PC-9 (cell line): ENCODE measurements around the gene FGD5. TPM values are rescaled to one million over a fixed set of nuclear protein-coding genes. Genes with fewer than 3 reads are reported as not detected.

ENCODE experiments used
- BruUV-seq: library from RNA; stranded (reverse); fragments of 400-500 nt; replicated peaks from 2 replicates; lab custom pipeline; 2021; lab: Mats Ljungman, UMichigan
- CTCF ChIA-PET: fragments of 300-600 bp; sonication (Branson Sonifier 250); formaldehyde crosslinking; loops from one replicate; lab custom pipeline; 2022; ENCODE audit warnings: antibody characterized with exemption; lab: Charles Lee
- POLR2A ChIA-PET: fragments of 300-600 bp; sonication (Branson Sonifier 250); formaldehyde crosslinking; loops from one replicate; lab custom pipeline; 2022; ENCODE audit warnings: antibody characterized with exemption; ENCODE audit not compliant: unreplicated experiment; lab: Charles Lee
- DNase-seq, 2 experiments: peaks; one replicate each; pipeline versions ENCODE4 v3.0.0 to v3.0.0-alpha.2; 2015 to 2022; ENCODE audit warnings: mixed read lengths in 1 of 2
- H2AFZ ChIP-seq: fragments of 200-600 bp; sonication (generic); 2 replicates; pipeline ENCODE4 v1.8.1; 2017; ENCODE audit warnings: antibody characterized with exemption
- H3F3A ChIP-seq: fragments of 200-600 bp; sonication (generic); 2 replicates; pipeline ENCODE4 v1.8.1; 2017; ENCODE audit warnings: antibody characterized with exemption, mild to moderate bottlenecking, low read depth; ENCODE audit not compliant: insufficient read depth
- H3K27ac ChIP-seq: fragments of 200-600 bp; sonication (generic); 2 replicates; pipeline ENCODE4 v1.6.1; 2016; ENCODE audit warnings: mixed run types
- H3K27me3 ChIP-seq: fragments of 200-600 bp; sonication (generic); 2 replicates; pipeline ENCODE4 v1.6.1; 2016; ENCODE audit warnings: low read depth, mixed run types; ENCODE audit not compliant: insufficient read depth
- H3K36me3 ChIP-seq: fragments of 200-600 bp; sonication (generic); 2 replicates; pipeline ENCODE4 v1.6.1; 2016; ENCODE audit warnings: low read depth, mixed run types
- H3K4me1 ChIP-seq: fragments of 200-600 bp; sonication (generic); replicated peaks from 2 replicates; pipeline ENCODE4 v1.6.1; 2016; ENCODE audit warnings: mixed run types; ENCODE audit not compliant: insufficient read depth
- H3K4me2 ChIP-seq: fragments of 200-600 bp; sonication (generic); 2 replicates; pipeline ENCODE4 v1.6.1; 2017; ENCODE audit warnings: mixed run types
- H3K4me3 ChIP-seq: fragments of 200-600 bp; sonication (generic); 2 replicates; pipeline ENCODE4 v1.6.1; 2016; ENCODE audit warnings: mixed run types
- H3K79me2 ChIP-seq: fragments of 200-600 bp; sonication (generic); 2 replicates; pipeline ENCODE4 v1.6.1; 2017; ENCODE audit warnings: low read depth, mixed run types
- H3K9me2 ChIP-seq: fragments of 200-600 bp; sonication (generic); 2 replicates; pipeline ENCODE4 v1.8.1; 2017; ENCODE audit warnings: mild to moderate bottlenecking; ENCODE audit not compliant: insufficient read depth
- H3K9me3 ChIP-seq: fragments of 200-600 bp; sonication (generic); 2 replicates; pipeline ENCODE4 v1.8.1; 2016; ENCODE audit warnings: low read depth; ENCODE audit not compliant: insufficient read depth
- H4K20me1 ChIP-seq: fragments of 200-600 bp; sonication (generic); 2 replicates; pipeline ENCODE4 v1.8.1; 2017; ENCODE audit not compliant: insufficient read depth
- EZH2 ChIP-seq: fragments of 200-600 bp; sonication (generic); IDR thresholded peaks from 2 replicates; pipeline ENCODE4 v1.8.0; 2017; ENCODE audit warnings: antibody characterized with exemption, low read depth
- intact Hi-C: fragments of 100-400 bp; cut with micrococcal nuclease; formaldehyde crosslinking; loops from one replicate; pipeline ENCODE4 v1.10.0; 2022; ENCODE audit not compliant: unreplicated experiment
- total RNA-seq: library from RNA; stranded (reverse); gene quantifications from 2 replicates; pipeline ENCODE4 v1.2.3, GENCODE V29; 2021
- TF ChIP-seq, protein P1 (sequence below): fragments of 200-600 bp; sonication (generic); conservative IDR thresholded peaks from 2 replicates; pipeline ENCODE4 v1.6.1; 2017; ENCODE audit warnings: mixed run types, antibody characterized with exemption, mild to moderate bottlenecking, moderate library complexity

The FGD5 gene
- total RNA-seq, 1 experiment from 2014 or later: not detected

DNA sequence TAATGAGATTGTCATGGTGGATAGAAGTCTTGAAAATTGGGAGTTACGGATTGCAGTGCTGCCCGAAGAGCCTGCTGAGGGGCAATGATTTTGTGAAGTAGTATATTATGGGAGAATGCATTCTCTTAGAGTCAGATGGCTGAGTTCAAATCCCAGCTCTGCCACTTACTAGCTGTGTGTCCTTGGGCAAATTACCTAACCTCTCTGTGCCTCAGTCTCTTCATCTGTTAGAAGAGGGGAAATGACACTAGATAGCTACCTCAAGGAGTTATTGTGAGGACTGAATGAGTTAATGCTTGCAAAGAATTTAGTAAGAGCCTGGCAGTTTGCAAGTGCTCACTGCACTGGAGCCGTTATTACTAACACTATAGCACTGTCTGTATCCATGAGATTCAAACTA is 15.4 kb downstream of the FGD5 start:
- H3K79me2 ChIP-seq: no peaks in the 10 kb centered on the region
- no peaks in the 10 kb centered on the region for H3K36me3 ChIP-seq
- no peak overlapping the region for H3K27ac ChIP-seq
- intact Hi-C loops: no loop called here
- no peak overlapping the region for H3K4me2 ChIP-seq
- CTCF ChIA-PET: no interaction called here
- no peaks in the 10 kb centered on the region for H3K9me3 ChIP-seq
- DNase-seq: no peak
- no peaks in the 10 kb centered on the region for H3F3A ChIP-seq
- TF ChIP-seq EZH2: no peak
- TF ChIP-seq, protein P1, sequence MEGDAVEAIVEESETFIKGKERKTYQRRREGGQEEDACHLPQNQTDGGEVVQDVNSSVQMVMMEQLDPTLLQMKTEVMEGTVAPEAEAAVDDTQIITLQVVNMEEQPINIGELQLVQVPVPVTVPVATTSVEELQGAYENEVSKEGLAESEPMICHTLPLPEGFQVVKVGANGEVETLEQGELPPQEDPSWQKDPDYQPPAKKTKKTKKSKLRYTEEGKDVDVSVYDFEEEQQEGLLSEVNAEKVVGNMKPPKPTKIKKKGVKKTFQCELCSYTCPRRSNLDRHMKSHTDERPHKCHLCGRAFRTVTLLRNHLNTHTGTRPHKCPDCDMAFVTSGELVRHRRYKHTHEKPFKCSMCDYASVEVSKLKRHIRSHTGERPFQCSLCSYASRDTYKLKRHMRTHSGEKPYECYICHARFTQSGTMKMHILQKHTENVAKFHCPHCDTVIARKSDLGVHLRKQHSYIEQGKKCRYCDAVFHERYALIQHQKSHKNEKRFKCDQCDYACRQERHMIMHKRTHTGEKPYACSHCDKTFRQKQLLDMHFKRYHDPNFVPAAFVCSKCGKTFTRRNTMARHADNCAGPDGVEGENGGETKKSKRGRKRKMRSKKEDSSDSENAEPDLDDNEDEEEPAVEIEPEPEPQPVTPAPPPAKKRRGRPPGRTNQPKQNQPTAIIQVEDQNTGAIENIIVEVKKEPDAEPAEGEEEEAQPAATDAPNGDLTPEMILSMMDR: no peak
- H4K20me1 ChIP-seq: no peaks in the 10 kb centered on the region
- no TSS peak for BruUV-seq
- peaks cover 61% of the 10 kb centered on the region; the same call in 1 of the 2 replicates for H3K27me3 ChIP-seq
- H3K9me2 ChIP-seq: no peaks in the 10 kb centered on the region
- no peaks in the 10 kb centered on the region for H3K4me1 ChIP-seq
- POLR2A ChIA-PET: no interaction called here
- H2AFZ ChIP-seq: no peak overlapping the region
- H3K4me3 ChIP-seq: no peak overlapping the region

DNA sequence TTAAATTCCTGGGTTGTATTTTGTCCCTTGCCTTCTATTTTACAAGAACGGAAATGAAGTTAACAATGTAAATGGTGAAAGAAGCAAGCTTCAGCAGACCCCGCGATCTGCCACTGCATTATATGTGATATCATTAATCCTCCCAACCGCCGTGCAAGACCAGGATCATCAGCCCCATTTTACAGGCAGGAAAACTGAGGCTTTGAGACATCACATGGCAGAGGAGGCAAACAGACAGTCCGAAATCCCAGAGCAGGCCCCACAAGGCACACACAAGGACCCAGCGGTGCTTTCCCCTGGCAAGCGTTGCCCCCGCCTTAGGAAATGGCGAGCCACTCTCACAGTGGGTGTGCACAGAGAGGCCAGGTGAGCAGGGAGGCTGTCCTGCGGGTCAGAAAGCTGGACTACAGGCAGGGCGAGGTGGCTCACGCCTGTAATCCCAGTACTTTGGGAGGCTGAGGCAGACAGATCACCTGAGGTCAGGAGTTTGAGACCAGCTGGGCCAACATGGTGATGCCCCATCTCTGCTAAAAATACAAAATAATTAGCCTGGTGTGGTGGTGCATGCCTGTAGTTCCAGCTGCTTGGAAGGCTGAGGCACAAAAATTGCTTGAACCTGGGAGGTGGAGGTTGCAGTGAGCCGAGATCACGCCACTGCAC is 16.2 kb downstream of the FGD5 start:
- DNase-seq: no peak
- H2AFZ ChIP-seq: no peak overlapping the region
- no peaks in the 10 kb centered on the region for H3K4me1 ChIP-seq
- BruUV-seq: no TSS peak
- H3K9me3 ChIP-seq: no peaks in the 10 kb centered on the region
- intact Hi-C loops: no loop called here
- no peak overlapping the region for H3K27ac ChIP-seq
- H3K4me3 ChIP-seq: no peak overlapping the region
- no peaks in the 10 kb centered on the region for H3K79me2 ChIP-seq
- ChIA-PET CTCF (no interaction called here), POLR2A (no interaction called here)
- H3K27me3 ChIP-seq: peaks cover 59% of the 10 kb centered on the region; the same call in 1 of the 2 replicates
- TF ChIP-seq, protein P1: no peak
- TF ChIP-seq EZH2: no peak
- H3F3A ChIP-seq: no peaks in the 10 kb centered on the region
- no peaks in the 10 kb centered on the region for H3K36me3 ChIP-seq
- H4K20me1 ChIP-seq: no peaks in the 10 kb centered on the region
- H3K9me2 ChIP-seq: no peaks in the 10 kb centered on the region
- no peak overlapping the region for H3K4me2 ChIP-seq

DNA sequence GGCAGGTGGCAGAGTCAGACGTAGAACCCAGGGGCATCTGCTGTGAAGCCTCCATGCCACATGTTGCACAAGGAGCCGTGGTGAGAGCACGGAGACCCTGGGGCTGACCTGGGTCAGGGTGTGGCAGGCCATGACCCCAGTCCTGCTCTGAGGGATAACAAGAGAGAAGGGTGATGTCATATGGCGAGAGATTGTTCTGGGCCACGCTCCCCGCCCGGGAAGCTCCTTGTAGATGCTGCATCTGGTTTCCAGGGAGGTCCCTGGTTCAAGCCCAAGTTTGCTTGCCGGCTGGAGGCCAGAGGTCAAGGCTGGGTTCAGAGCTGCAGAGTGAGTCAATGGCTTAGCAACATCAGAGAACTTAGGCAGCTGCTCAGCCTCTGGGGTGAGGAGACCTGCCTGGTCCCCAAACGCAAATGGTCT is 17.3 kb downstream of the FGD5 start:
- H3K27me3 ChIP-seq: peaks cover 48% of the 10 kb centered on the region; the same call in 1 of the 2 replicates
- BruUV-seq: no TSS peak
- CTCF ChIA-PET: no interaction called here

More for the DNA sequence above, 17.3 kb downstream of the FGD5 start:
- H3K36me3 ChIP-seq: no peaks in the 10 kb centered on the region
- no peaks in the 10 kb centered on the region for H3K4me1 ChIP-seq
- no peak overlapping the region for H3K4me2 ChIP-seq
- H3K4me3 ChIP-seq: no peak overlapping the region
- no peak overlapping the region for H2AFZ ChIP-seq
- H4K20me1 ChIP-seq: no peaks in the 10 kb centered on the region
- H3K9me2 ChIP-seq: no peaks in the 10 kb centered on the region
- TF ChIP-seq EZH2: no peak
- TF ChIP-seq, protein P1: no peak
- no peak for DNase-seq
- no peak overlapping the region for H3K27ac ChIP-seq
- no peaks in the 10 kb centered on the region for H3F3A ChIP-seq
- intact Hi-C loops: no loop called here
- no peaks in the 10 kb centered on the region for H3K79me2 ChIP-seq
- POLR2A ChIA-PET: no interaction called here
- H3K9me3 ChIP-seq: no peaks in the 10 kb centered on the region
